Endothelial cell of umbilical vein (primary cell): ENCODE measurements around the gene RNF150. TPM values are rescaled to one million over a fixed set of nuclear protein-coding genes. Genes with fewer than 3 reads are reported as not detected.

ENCODE experiments used
- BruUV-seq: library from RNA; stranded (reverse); fragments of 400-500 nt; replicated peaks from 2 replicates; lab custom pipeline; 2021; lab: Mats Ljungman, UMichigan
- CTCF ChIA-PET: fragments of 300-600, 350-600 bp; sonication (Branson Sonifier 250); formaldehyde crosslinking; loops from one replicate; lab custom pipeline; 2021; ENCODE audit warnings: antibody characterized with exemption, inconsistent platforms; lab: Charles Lee
- POLR2A ChIA-PET: fragments of 300-600, 350-600 bp; sonication (Branson Sonifier 250); formaldehyde crosslinking; loops from one replicate; lab custom pipeline; 2021; ENCODE audit warnings: antibody characterized with exemption, inconsistent platforms; lab: Charles Lee
- DNase-seq: peaks from one replicate; pipeline ENCODE4 v3.0.0-alpha.2; 2011; ENCODE audit warnings: low read depth, low spot score
- FAIRE-seq: peaks from 2 replicates; lab custom pipeline; 2011; peaks lifted over from hg19 to GRCh38; lab: Jason Lieb, UNC
- H2AFZ ChIP-seq: 2 replicates; pipeline ENCODE4 v1.6.0; 2012; ENCODE audit warnings: low read depth, low read length, control low read depth, inconsistent platforms
- H3K27ac ChIP-seq: 2 replicates; pipeline ENCODE4 v1.5.1; 2011; ENCODE audit warnings: low read depth, mild to moderate bottlenecking, control low read depth, low read length, moderate library complexity; ENCODE audit not compliant: insufficient read depth
- H3K27me3 ChIP-seq, 2 experiments: 2 replicates each; pipeline versions ENCODE4 v1.6.0 to v1.6.1; 2011; ENCODE audit warnings: low read length in 2 of 2, mixed read lengths in 1 of 2; ENCODE audit not compliant: control insufficient read depth in 2 of 2, insufficient read depth in 2 of 2
- H3K36me3 ChIP-seq, 2 experiments: 2 replicates in 1 of 2; 3 replicates in 1 of 2; pipeline ENCODE4 v1.5.1; 2011; ENCODE audit warnings: low read length in 2 of 2, mild to moderate bottlenecking in 1 of 2, moderate library complexity in 1 of 2; ENCODE audit not compliant: control insufficient read depth in 2 of 2, insufficient read depth in 2 of 2; ENCODE audit errors: extremely low read depth in 1 of 2
- H3K4me1 ChIP-seq: 3 replicates; pipeline ENCODE4 v1.5.1; 2011; ENCODE audit warnings: mild to moderate bottlenecking, low read length; ENCODE audit not compliant: control insufficient read depth, insufficient read depth; ENCODE audit errors: extremely low read depth
- H3K4me2 ChIP-seq: 2 replicates; pipeline ENCODE4 v1.6.1; 2011; ENCODE audit warnings: low read length, control low read depth, mixed read lengths; ENCODE audit not compliant: insufficient read depth
- H3K4me3 ChIP-seq, 3 experiments: fragments of 200-600 bp in 1 of 3; sonication (generic), shearing (Covaris generic) in 1 of 3; replicated peaks in 1 of 3; 2 replicates each; pipeline ENCODE4 v1.5.1; 2011 to 2016; ENCODE audit warnings: control low read depth in 3 of 3, low read length in 3 of 3, mild to moderate bottlenecking in 2 of 3, inconsistent platforms in 1 of 3, low read depth in 1 of 3, moderate library complexity in 1 of 3; ENCODE audit not compliant: insufficient read depth in 1 of 3
- H3K79me2 ChIP-seq: 2 replicates; pipeline ENCODE4 v1.6.0; 2012; ENCODE audit warnings: low read length, inconsistent platforms; ENCODE audit not compliant: control insufficient read depth, insufficient read depth
- H3K9ac ChIP-seq: replicated peaks from 2 replicates; pipeline ENCODE3; 2011; ENCODE audit warnings: low read length, control low read depth; ENCODE audit not compliant: insufficient read depth; ENCODE audit errors: extremely low read depth
- H3K9me1 ChIP-seq: replicated peaks from 3 replicates; pipeline ENCODE4 v1.6.0; 2011; ENCODE audit warnings: mild to moderate bottlenecking, low read length; ENCODE audit not compliant: control insufficient read depth, insufficient read depth; ENCODE audit errors: extremely low read depth
- H3K9me3 ChIP-seq: replicated peaks from 2 replicates; pipeline ENCODE4 v1.5.1; 2012; ENCODE audit warnings: low read length, inconsistent platforms; ENCODE audit not compliant: control insufficient read depth, insufficient read depth
- H4K20me1 ChIP-seq: replicated peaks from 2 replicates; pipeline ENCODE3; 2011; ENCODE audit warnings: mild to moderate bottlenecking, low read length; ENCODE audit not compliant: control insufficient read depth, insufficient read depth; ENCODE audit errors: extremely low read depth
- CTCF ChIP-seq, 2 donors: IDR thresholded peaks; 1 replicate in 1 of 2; 2 replicates in 1 of 2; pipeline ENCODE4 v1.5.1; 2011; ENCODE audit warnings: low read length in 2 of 2, mild to moderate bottlenecking in 2 of 2, moderate library complexity in 2 of 2, control low read depth in 1 of 2, inconsistent platforms in 1 of 2, low read depth in 1 of 2; ENCODE audit not compliant: insufficient read depth in 1 of 2; ENCODE audit errors: extremely low read depth in 1 of 2
- EZH2 ChIP-seq: IDR thresholded peaks from 2 replicates; pipeline ENCODE4 v1.6.1; 2012; ENCODE audit warnings: borderline replicate concordance, low read depth, mild to moderate bottlenecking, moderate library complexity, low read length, inconsistent platforms; ENCODE audit not compliant: severe bottlenecking
- FOS ChIP-seq: IDR thresholded peaks from 2 replicates; pipeline ENCODE4 v1.6.1; 2011; ENCODE audit warnings: mild to moderate bottlenecking, low read length, moderate library complexity, borderline replicate concordance; ENCODE audit not compliant: insufficient read depth
- GATA2 ChIP-seq: IDR thresholded peaks from 2 replicates; pipeline ENCODE4 v1.7.0; 2011; ENCODE audit warnings: low read depth, mild to moderate bottlenecking, moderate library complexity, mixed read lengths, low read length; ENCODE audit not compliant: insufficient read length, insufficient read depth
- JUN ChIP-seq: IDR thresholded peaks from 2 replicates; pipeline ENCODE4 v1.6.1; 2011; ENCODE audit warnings: borderline replicate concordance, low read depth; ENCODE audit not compliant: insufficient read length, insufficient read depth
- MYC ChIP-seq: IDR thresholded peaks from one replicate; pipeline ENCODE4 v1.6.1; 2011; ENCODE audit warnings: mild to moderate bottlenecking, low read depth, low read length
- POLR2A ChIP-seq: IDR thresholded peaks from 2 replicates; pipeline ENCODE4 v1.6.1; 2012; ENCODE audit warnings: low read depth, mild to moderate bottlenecking, control low read depth, low read length
- POLR2AphosphoS5 ChIP-seq: IDR thresholded peaks from 2 replicates; pipeline ENCODE4 v1.6.1; 2012; ENCODE audit warnings: low read depth, mild to moderate bottlenecking, control low read depth, low read length, moderate library complexity; ENCODE audit not compliant: insufficient read depth
- dilution Hi-C: fragments of 300-500 bp; cut with MboI; formaldehyde crosslinking; loops from one replicate; pipeline ENCODE4 v1.15.0; 2019; ENCODE audit warnings: low sequenced_read_pairs; ENCODE audit not compliant: extremely low pct_ligation_motif_present
- intact Hi-C: fragments of 100-400 bp; cut with micrococcal nuclease; formaldehyde crosslinking; loops from one replicate; pipeline ENCODE4 v1.10.0; 2022
- polyA plus RNA-seq, 4 experiments: library from polyadenylated mRNA; depleted of rRNA in 3 of 4; stranded (reverse) in 3 of 4; unstranded in 1 of 4; fragments of >200 nt; gene quantifications; 2 replicates each; pipeline versions ENCODE4 v1.2.1 to v1.2.3, GENCODE V29; 2011 to 2012; ENCODE audit warnings: missing spikeins in 1 of 4
- total RNA-seq: library from RNA; stranded (reverse); gene quantifications from 2 replicates; pipeline ENCODE4 v1.2.3, GENCODE V29; 2021
- TF ChIP-seq, protein P1 (sequence below): IDR thresholded peaks from 2 replicates; pipeline ENCODE4 v1.6.1; 2011; ENCODE audit not compliant: insufficient read depth, insufficient read length

Gene RNF150
- total and polyA plus RNA-seq, 2 donors (not counting 3 experiments of a cell fraction or from before 2014, with no cell fraction given) = 0.33 to 0.35 TPM

- Histone ChIP-seq H3K4me2 (no peak overlapping the region), H3K27me3 (peaks cover 0 to 6% of the 10 kb centered on the region in 2 experiments), H3K4me3 (no peak overlapping the region), H3K9ac (no peak overlapping the region), H3K79me2 (no peaks in the 10 kb centered on the region), H3K27ac (no peak overlapping the region), H3K36me3 (no peaks in the 10 kb centered on the region), H4K20me1 (no peaks in the 10 kb centered on the region), H3K9me1 (no peaks in the 10 kb centered on the region), H3K9me3 (no peaks in the 10 kb centered on the region), H2AFZ (no peak overlapping the region), H3K4me1 (no peaks in the 10 kb centered on the region)
- TF ChIP-seq CTCF (IDR thresholded peaks at IDR 0.05; ENCODE audit: extremely low read depth in 1 of 2, insufficient read depth in 1 of 2, low read depth in 1 of 2, low read length in 2 of 2) = no peak
- ChIA-PET CTCF (interaction anchor here (1.5 kb wide), 1 partner anchor 12 kb away, joined by 5 read pairs; the partner anchor contains the start of gene RNF150), POLR2A (no interaction called here)
- dilution Hi-C loops (no loop called here), intact Hi-C loops (no loop called here)
- FAIRE-seq (no peak), DNase-seq (no peak)
- no TSS peak for BruUV-seq
Measured at GRCh38 chr4:141121101-141121500, 12.2 kb downstream of the RNF150 start.

DNA sequence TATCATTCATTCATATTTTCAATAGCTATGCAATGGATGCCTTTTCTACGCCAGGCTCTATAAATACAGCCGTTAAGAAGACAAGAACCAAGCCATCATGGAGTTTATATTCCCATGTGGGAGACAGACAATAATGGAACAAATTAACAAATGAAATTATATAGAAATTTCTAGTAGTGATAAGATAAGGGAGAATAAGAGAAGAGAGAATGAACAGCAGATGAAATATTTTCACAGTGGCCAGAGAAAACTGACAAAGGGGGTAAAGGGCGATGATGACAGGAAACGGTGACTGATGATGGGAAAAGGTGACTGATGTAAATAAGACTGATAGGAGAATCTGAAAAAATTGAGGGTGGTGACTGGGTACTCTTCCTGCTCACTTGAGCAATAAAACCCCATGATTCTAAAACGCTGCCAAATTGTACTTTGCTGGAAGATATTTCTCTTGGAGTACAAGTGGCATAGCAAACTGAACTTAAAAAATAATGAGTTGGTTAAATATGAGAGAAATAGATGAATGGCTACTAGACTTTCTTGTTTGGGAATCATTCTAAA, 13.2 kb downstream of the RNF150 start:
- Histone ChIP-seq H3K27me3 (peaks cover 0 to 3% of the 10 kb centered on the region in 2 experiments), H3K79me2 (no peaks in the 10 kb centered on the region), H3K9me1 (no peaks in the 10 kb centered on the region), H3K27ac (no peak overlapping the region), H3K4me1 (no peaks in the 10 kb centered on the region), H3K9me3 (no peaks in the 10 kb centered on the region), H3K4me3 (no peak overlapping the region), H3K9ac (no peak overlapping the region), H3K36me3 (no peaks in the 10 kb centered on the region), H3K4me2 (no peak overlapping the region), H4K20me1 (no peaks in the 10 kb centered on the region), H2AFZ (no peak overlapping the region)
- CTCF ChIA-PET = interaction anchor here (1.5 kb wide), 1 partner anchor 13 kb away, joined by 5 read pairs; the partner anchor contains the start of gene RNF150
- intact Hi-C loops (no loop called here), dilution Hi-C loops (no loop called here)
- no TSS peak for BruUV-seq
- POLR2A ChIA-PET = no interaction called here
- FAIRE-seq (no peak), DNase-seq (no peak)
- TF ChIP-seq CTCF (IDR thresholded peaks at IDR 0.05; ENCODE audit: extremely low read depth in 1 of 2, insufficient read depth in 1 of 2, low read depth in 1 of 2, low read length in 2 of 2) (no peak), POLR2AphosphoS5 (no peak), JUN (no peak), EZH2 (no peak), FOS (no peak), POLR2A (no peak), GATA2 (no peak), MYC (no peak)
- TF ChIP-seq, protein P1, sequence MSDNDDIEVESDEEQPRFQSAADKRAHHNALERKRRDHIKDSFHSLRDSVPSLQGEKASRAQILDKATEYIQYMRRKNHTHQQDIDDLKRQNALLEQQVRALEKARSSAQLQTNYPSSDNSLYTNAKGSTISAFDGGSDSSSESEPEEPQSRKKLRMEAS = no peak
